ENCODE measurements around the gene MICAL3.

DNA sequence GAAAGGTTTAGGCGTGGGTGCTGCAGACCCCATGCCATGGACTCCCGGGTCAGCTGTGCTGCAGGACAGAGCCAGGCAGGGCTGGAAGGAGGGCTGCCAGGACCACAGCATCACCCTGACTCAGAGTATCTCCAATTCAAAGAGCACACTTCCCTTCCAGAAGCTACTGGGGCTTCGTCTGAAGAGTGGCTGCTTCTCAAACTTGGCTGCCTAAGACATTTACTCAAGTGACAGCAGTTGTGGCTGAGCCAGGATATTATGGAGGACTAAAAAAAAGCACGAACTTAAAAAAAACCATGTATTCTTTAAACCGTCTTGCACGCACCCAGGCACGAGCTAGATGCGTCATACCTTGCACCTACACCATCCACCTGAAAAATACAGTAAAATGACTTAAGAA lies 237.1 kb downstream of the MICAL3 start:
- TF ChIP-seq POLR2A (IDR thresholded peaks at IDR 0.05) (no peak), EP300 (IDR thresholded peaks at IDR 0.05) (no peak), POLR2AphosphoS5 (IDR thresholded peaks at IDR 0.05) (no peak)

Data from suprapubic skin (tissue), 4 donors.